T-cell (primary cell): Measurements from ENCODE around the gene RASL12. TPM values are rescaled to one million over a fixed set of nuclear protein-coding genes. Genes with fewer than 3 reads are reported as not detected.
A peak's percentile ranks its signal among the peaks of the same experiment; 100 is the strongest.

Source experiments
- ATAC-seq, 4 experiments: fragments of 200-7000 bp in 3 of 4; fragments of 150-1000 bp in 1 of 4; cut with Tn5 transposase; replicated peaks in 1 of 4; 1 replicate in 3 of 4; 2 replicates in 1 of 4; pipeline ENCODE4 v1.10.0; 2021; ENCODE audit warnings: moderate library complexity in 3 of 4, mild to moderate bottlenecking in 2 of 4, moderate number of reproducible peaks in 1 of 4
- CTCF ChIA-PET, 2 donors: fragments of 300-600 bp; sonication (Branson Sonifier 250); formaldehyde crosslinking; loops; one replicate each; lab custom pipeline; 2022; ENCODE audit warnings: antibody characterized with exemption in 2 of 2; lab: Charles Lee
- POLR2A ChIA-PET, 2 donors: fragments of 300-600 bp; sonication (Branson Sonifier 250); formaldehyde crosslinking; loops; one replicate each; lab custom pipeline; 2022; ENCODE audit warnings: antibody characterized with exemption in 2 of 2; lab: Charles Lee
- DNase-seq, 35 experiments: peaks; one replicate each; pipeline versions ENCODE4 v3.0.0 to v3.0.0-alpha.2; 2013 to 2023
- H3K27ac ChIP-seq: one replicate; pipeline ENCODE4 v1.5.1; 2013; ENCODE audit warnings: low read length
- H3K27me3 ChIP-seq, 2 experiments: replicated peaks in 1 of 2; 1 replicate in 1 of 2; 2 replicates in 1 of 2; pipeline versions ENCODE4 v1.6.1 to v1.7.0; 2013; ENCODE audit warnings: low read length in 1 of 2, mixed read lengths in 1 of 2; ENCODE audit not compliant: control insufficient read depth in 2 of 2, insufficient read depth in 2 of 2; ENCODE audit errors: extremely low read depth in 1 of 2
- H3K36me3 ChIP-seq, 2 donors: 1 replicate in 1 of 2; 2 replicates in 1 of 2; pipeline versions ENCODE4 v1.6.1 to v1.7.0; 2013; ENCODE audit warnings: low read length in 1 of 2; ENCODE audit not compliant: control insufficient read depth in 2 of 2, insufficient read depth in 1 of 2; ENCODE audit errors: extremely low read depth in 1 of 2
- H3K4me1 ChIP-seq, 2 experiments: 1 replicate in 1 of 2; 2 replicates in 1 of 2; pipeline versions ENCODE4 v1.6.1 to v1.7.0; 2013; ENCODE audit warnings: low read length in 2 of 2, mixed read lengths in 1 of 2; ENCODE audit not compliant: insufficient read depth in 2 of 2, control insufficient read depth in 1 of 2; ENCODE audit errors: extremely low read depth in 1 of 2
- H3K4me3 ChIP-seq, 2 donors: 1 replicate in 1 of 2; 2 replicates in 1 of 2; pipeline versions ENCODE4 v1.5.1 to v1.7.0; 2013; ENCODE audit warnings: mild to moderate bottlenecking in 2 of 2, low read length in 1 of 2, moderate library complexity in 1 of 2; ENCODE audit not compliant: control insufficient read depth in 1 of 2; ENCODE audit errors: extremely low read depth in 1 of 2
- H3K9me3 ChIP-seq: 2 replicates; pipeline ENCODE4 v1.7.0; 2013
- H3K27ac Mint-ChIP-seq, 2 donors: one replicate each; pipeline ENCODE4 v1.8.0; 2020 to 2021; ENCODE audit warnings: mild to moderate bottlenecking in 2 of 2, mixed read lengths in 2 of 2
- H3K27me3 Mint-ChIP-seq, 2 donors: one replicate each; pipeline ENCODE4 v1.8.0; 2021 to 2022; ENCODE audit warnings: mixed read lengths in 2 of 2
- H3K36me3 Mint-ChIP-seq: one replicate; pipeline ENCODE4 v1.8.0; 2021; ENCODE audit warnings: mixed read lengths
- H3K4me1 Mint-ChIP-seq, 3 donors: one replicate each; pipeline ENCODE4 v1.8.0; 2020 to 2022; ENCODE audit warnings: mixed read lengths in 3 of 3, mild to moderate bottlenecking in 1 of 3
- H3K4me3 Mint-ChIP-seq, 3 donors: one replicate each; pipeline ENCODE4 v1.8.0; 2020 to 2022; ENCODE audit warnings: mild to moderate bottlenecking in 3 of 3, mixed read lengths in 3 of 3, moderate library complexity in 3 of 3
- H3K9me3 Mint-ChIP-seq, 3 donors: one replicate each; pipeline ENCODE4 v1.8.0; 2020 to 2022; ENCODE audit warnings: mixed read lengths in 3 of 3
- WGBS: methylation state at CpG from one replicate; pipeline ENCODE4 v1.1.5; 2013; ENCODE audit warnings: missing lambda C conversion rate; ENCODE audit not compliant: insufficient coverage; 5-methylcytosine and 5-hydroxymethylcytosine counted together
- total RNA-seq, 35 experiments: library from RNA in 6 of 35; stranded (reverse) in 6 of 35; fragments of 120-200 nt in 1 of 35; gene quantifications; one replicate each; pipeline versions ENCODE4 v1.2.1 to v1.2.4 and lab custom pipeline; 2013 to 2026

Gene RASL12
- under 1 TPM in 2 of 5 donors, not detected in 3; 0.09 to 0.18 TPM for total RNA-seq
- 0.06 TPM for total RNA-seq (2013)
- total RNA-seq (lab: John Stamatoyannopoulos, UW): 0 to 0.15 (median 0) reads per million in 29 experiments

DNA sequence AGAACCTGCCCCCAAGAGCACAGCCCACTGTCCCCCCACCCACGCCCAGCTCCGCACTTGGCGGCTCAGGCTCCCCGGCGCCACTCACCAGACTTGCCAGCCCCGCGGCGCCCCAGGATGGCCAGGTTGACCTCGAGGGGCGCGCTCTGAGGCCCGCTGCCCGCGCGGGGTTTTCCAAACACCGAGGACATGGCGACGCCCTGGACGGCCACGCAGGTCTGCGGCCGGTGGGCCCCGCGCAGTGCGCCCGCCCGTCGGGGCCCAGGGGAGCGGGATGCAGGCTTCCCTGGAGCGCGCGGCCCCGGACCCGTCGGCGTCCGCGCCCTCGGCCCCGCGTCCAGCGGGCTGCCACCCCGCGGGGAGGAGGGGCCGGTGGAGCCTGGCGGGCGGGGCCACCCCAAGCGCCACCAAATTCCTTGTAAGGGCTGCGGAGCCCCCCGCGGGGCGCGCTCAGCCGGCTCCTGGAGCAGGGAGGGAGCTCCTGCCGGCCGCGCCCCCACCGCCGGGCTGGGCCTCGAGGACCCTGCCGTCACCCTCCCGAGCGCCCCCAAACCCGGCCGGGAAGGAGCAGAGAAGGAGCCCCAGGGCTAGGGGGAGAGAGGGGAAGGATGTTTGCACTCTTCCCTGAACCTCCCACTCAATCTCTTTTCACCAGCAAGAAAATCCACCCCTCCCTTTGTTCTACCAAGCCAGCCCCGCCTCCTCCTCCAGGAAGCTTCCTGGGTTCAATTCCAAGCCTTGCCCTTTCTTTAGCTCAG lies at the start of gene RASL12:
Gene RASL12, minus strand, starts transcription at position 347 of the 758 bp plus-strand sequence. Its CDS starts 156 bp downstream, at position 191.
- H3K27ac Mint-ChIP-seq: no peak within 1 kb of the TSS
- ATAC-seq (no peak), DNase-seq (no peak)
- WGBS: 17% methylated on average over 59 of the region's 66 CpGs
- Histone ChIP-seq H3K36me3 (no peaks in the 10 kb centered on the region), H3K9me3 (no peaks in the 10 kb centered on the region), H3K27ac (no peak within 1 kb of the TSS), H3K4me1 (peaks cover 0 to 9% of the 10 kb centered on the region in 2 experiments), H3K4me3 (no peak within 1 kb of the TSS), H3K27me3 (peaks cover 5 to 49% of the 10 kb centered on the region in 2 experiments)
- H3K4me3 Mint-ChIP-seq: peak within 1 kb of the TSS in 2 of 3 donors; percentile 7 to 65
- POLR2A ChIA-PET: no interaction called here
- no peaks in the 10 kb centered on the region for H3K36me3 Mint-ChIP-seq
- H3K9me3 Mint-ChIP-seq: no peaks in the 10 kb centered on the region
- CTCF ChIA-PET: interaction anchor here in 1 of 2 donors (0.6 kb wide), 1 partner anchor 676 kb away, joined by 3 read pairs; no protein-coding TSS in a partner anchor
- H3K27me3 Mint-ChIP-seq: peaks cover 33 to 53% of the 10 kb centered on the region in 2 donors
- H3K4me1 Mint-ChIP-seq: peaks cover 8 to 11% (median 10%) of the 10 kb centered on the region in 3 donors

GRCh38 chr15:65115542-65115941 lies 47.8 kb upstream of the RASL12 start:
- ATAC-seq (no peak), DNase-seq (no peak)
- Histone ChIP-seq H3K4me3 (no peak overlapping the region), H3K4me1 (no peaks in the 10 kb centered on the region), H3K9me3 (no peaks in the 10 kb centered on the region), H3K27me3 (no peaks in the 10 kb centered on the region), H3K36me3 (peaks cover 4 to 66% of the 10 kb centered on the region in 2 donors), H3K27ac (no peak overlapping the region)
- CTCF ChIA-PET: interaction anchor here (0.6 to 1.1 kb wide), 3 partner anchors 164 to 1771 kb away, joined by 3 to 6 read pairs (median 5); no protein-coding TSS in a partner anchor
- H3K9me3 Mint-ChIP-seq: no peaks in the 10 kb centered on the region
- WGBS: 87% methylated on average over 3 of the region's 5 CpGs
- H3K27ac Mint-ChIP-seq: no peak overlapping the region
- no peak overlapping the region for H3K4me3 Mint-ChIP-seq
- no peaks in the 10 kb centered on the region for H3K27me3 Mint-ChIP-seq
- peaks cover 59% of the 10 kb centered on the region for H3K36me3 Mint-ChIP-seq
- POLR2A ChIA-PET: no interaction called here
- H3K4me1 Mint-ChIP-seq: no peaks in the 10 kb centered on the region

DNA sequence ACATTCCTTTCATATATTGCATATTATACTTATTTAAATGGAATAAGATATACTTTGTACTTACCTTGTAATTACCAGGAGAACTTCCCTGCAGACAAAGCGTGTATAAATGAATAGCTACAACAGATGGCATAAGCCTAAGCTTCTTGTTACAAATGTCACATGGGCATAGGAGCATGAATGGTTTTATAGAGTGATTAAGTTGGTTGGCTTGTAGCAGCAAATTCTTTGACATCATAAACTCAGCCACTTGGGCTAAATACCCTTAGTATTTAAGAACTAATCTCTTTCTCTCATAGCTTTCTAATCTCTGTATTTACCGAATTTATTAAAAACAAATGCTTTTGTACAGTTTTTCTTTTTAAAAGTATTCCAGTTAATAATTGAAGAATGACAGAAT lies 47.3 kb upstream of the RASL12 start, which contains the start of gene UBAP1L:
Gene UBAP1L, minus strand, starts transcription at position 115 of the 400 bp plus-strand sequence. CDS start 8,985 bp downstream, outside the sequence.
- Histone ChIP-seq H3K27ac (no peak within 1 kb of the TSS), H3K36me3 (peaks cover 7 to 64% of the 10 kb centered on the region in 2 donors), H3K4me1 (no peaks in the 10 kb centered on the region), H3K4me3 (no peak within 1 kb of the TSS), H3K9me3 (no peaks in the 10 kb centered on the region), H3K27me3 (no peaks in the 10 kb centered on the region)
- no peak within 1 kb of the TSS for H3K4me3 Mint-ChIP-seq
- no peak for ATAC-seq
- H3K9me3 Mint-ChIP-seq: no peaks in the 10 kb centered on the region
- POLR2A ChIA-PET: no interaction called here
- H3K36me3 Mint-ChIP-seq: peaks cover 59% of the 10 kb centered on the region
- WGBS: no CpG with 5 or more reads among the region's 2 CpGs
- no peak within 1 kb of the TSS for H3K27ac Mint-ChIP-seq
- H3K4me1 Mint-ChIP-seq: no peaks in the 10 kb centered on the region
- no peak for DNase-seq
- CTCF ChIA-PET: interaction anchor here in 1 of 2 donors (0.6 to 1.1 kb wide), 3 partner anchors 94 to 384 kb away, joined by 3 to 4 read pairs (median 3); no protein-coding TSS in a partner anchor
- H3K27me3 Mint-ChIP-seq: no peaks in the 10 kb centered on the region

GRCh38 chr15:65110676-65111292 lies 43.0 kb upstream of the RASL12 start:
- no peak overlapping the region for H3K4me3 ChIP-seq
- DNase-seq (no peak), ATAC-seq (no peak)
- H3K27me3 ChIP-seq: no peaks in the 10 kb centered on the region
- no peaks in the 10 kb centered on the region for H3K4me1 ChIP-seq
- Mint-ChIP-seq H3K27ac (no peak overlapping the region), H3K36me3 (peaks cover 45% of the 10 kb centered on the region), H3K4me3 (no peak overlapping the region), H3K4me1 (no peaks in the 10 kb centered on the region), H3K9me3 (no peaks in the 10 kb centered on the region), H3K27me3 (no peaks in the 10 kb centered on the region)
- POLR2A ChIA-PET: no interaction called here
- CTCF ChIA-PET: no interaction called here
- H3K9me3 ChIP-seq: no peaks in the 10 kb centered on the region
- peaks cover 4 to 30% of the 10 kb centered on the region in 2 donors for H3K36me3 ChIP-seq
- 100% methylated on average over 2 of the region's 3 CpGs for WGBS
- H3K27ac ChIP-seq: no peak overlapping the region

GRCh38 chr15:65106011-65106590 lies 38.3 kb upstream of the RASL12 start:
- Histone ChIP-seq H3K27me3 (no peaks in the 10 kb centered on the region), H3K4me3 (no peak overlapping the region), H3K36me3 (peaks cover 4 to 15% of the 10 kb centered on the region in 2 donors), H3K9me3 (no peaks in the 10 kb centered on the region), H3K4me1 (peaks cover 0 to 2% of the 10 kb centered on the region in 2 experiments), H3K27ac (no peak overlapping the region)
- H3K27ac Mint-ChIP-seq: peak overlapping the region in 1 of 2 donors; percentile 44
- WGBS: 68% methylated on average over 5 of the region's 6 CpGs
- H3K4me1 Mint-ChIP-seq: peaks cover 4% of the 10 kb centered on the region in 3 donors
- ChIA-PET POLR2A (no interaction called here), CTCF (no interaction called here)
- no peak overlapping the region for H3K4me3 Mint-ChIP-seq
- H3K9me3 Mint-ChIP-seq: no peaks in the 10 kb centered on the region
- DNase-seq (no peak), ATAC-seq (no peak)
- H3K36me3 Mint-ChIP-seq: peaks cover 36% of the 10 kb centered on the region
- no peaks in the 10 kb centered on the region for H3K27me3 Mint-ChIP-seq

- ATAC-seq (no peak), DNase-seq (no peak)
- no peaks in the 10 kb centered on the region for H3K9me3 ChIP-seq
- H3K36me3 Mint-ChIP-seq: peaks cover 36% of the 10 kb centered on the region
- POLR2A ChIA-PET: no interaction called here
- H3K27me3 ChIP-seq: no peaks in the 10 kb centered on the region
- WGBS: 89% methylated on average over 3 of the region's 5 CpGs
- no peak overlapping the region for H3K27ac Mint-ChIP-seq
- H3K4me3 Mint-ChIP-seq: no peak overlapping the region
- CTCF ChIA-PET: no interaction called here
- H3K27ac ChIP-seq: no peak overlapping the region
- peaks cover 0 to 2% of the 10 kb centered on the region in 2 experiments for H3K4me1 ChIP-seq
- no peaks in the 10 kb centered on the region for H3K9me3 Mint-ChIP-seq
- H3K4me1 Mint-ChIP-seq: peaks cover 4% of the 10 kb centered on the region in 3 donors
- no peaks in the 10 kb centered on the region for H3K27me3 Mint-ChIP-seq
- H3K36me3 ChIP-seq: peaks cover 0 to 21% of the 10 kb centered on the region in 2 donors
- no peak overlapping the region for H3K4me3 ChIP-seq
These were observed 37.2 kb upstream of the RASL12 start for GRCh38 chr15:65105038-65105437.
